Ecto neural progenitor cell (in vitro differentiated cells): ENCODE data around the gene TUT4.

Source experiments
- DNase-seq: peaks from one replicate; pipeline ENCODE4 v3.0.0-alpha.2; 2018; ENCODE audit warnings: low spot score

The TUT4 gene

DNA sequence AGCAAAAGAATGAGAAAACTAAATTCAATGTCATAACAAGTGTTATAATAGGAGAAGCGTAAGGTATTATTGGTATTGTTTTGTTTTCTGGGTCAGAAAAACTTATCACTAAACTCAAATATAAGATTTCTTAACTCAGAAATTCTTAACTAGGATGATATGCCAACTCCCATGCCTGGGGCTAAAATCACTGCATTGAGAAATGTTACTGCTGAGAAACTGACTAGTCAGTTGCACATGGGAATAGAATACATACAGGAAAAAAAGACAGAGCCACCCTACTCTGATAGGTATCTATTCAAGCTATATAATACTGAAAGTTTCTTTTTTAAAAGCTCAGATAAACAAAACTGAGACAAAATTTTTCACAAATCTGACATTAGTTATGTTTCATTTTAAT, 92.2 kb downstream of the TUT4 start:
- DNase-seq = no peak

DNA sequence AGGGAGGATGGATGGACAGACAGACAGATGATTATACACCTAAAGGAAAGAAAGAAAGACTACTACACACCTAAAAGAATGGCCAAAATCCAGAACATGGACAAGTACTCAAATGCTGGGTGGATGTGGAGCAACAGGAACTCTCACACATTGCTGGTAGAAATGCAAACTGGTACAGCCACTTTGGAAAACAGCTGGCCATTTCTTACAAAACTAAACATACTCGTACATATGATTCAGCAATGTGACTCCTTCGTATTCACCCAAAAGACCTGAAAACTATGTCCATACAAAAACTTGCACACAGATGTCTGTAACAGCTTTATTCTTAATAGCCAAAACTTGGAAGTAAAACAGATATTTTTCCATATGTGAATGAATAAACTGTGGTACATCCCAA, 97.2 kb downstream of the TUT4 start:
- DNase-seq = no peak

DNA sequence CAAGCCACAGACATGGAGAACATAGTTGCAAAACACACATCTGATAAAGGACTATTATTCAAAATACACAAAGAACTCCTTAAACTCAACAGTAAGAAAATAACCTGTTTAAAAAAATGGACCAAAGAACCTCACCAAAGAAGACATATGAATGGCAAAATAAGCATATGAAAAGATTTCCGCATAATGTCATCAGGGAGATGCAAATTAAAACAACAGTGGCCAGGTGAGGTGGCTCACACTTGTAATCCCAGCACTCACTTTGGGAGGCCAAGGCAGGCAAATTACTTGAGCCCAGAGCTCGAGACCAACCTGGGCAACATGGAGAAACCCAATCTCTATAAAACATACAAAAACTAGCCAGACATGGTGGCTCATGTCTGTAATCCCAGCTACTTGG, 98.1 kb downstream of the TUT4 start:
- DNase-seq = no peak

DNA sequence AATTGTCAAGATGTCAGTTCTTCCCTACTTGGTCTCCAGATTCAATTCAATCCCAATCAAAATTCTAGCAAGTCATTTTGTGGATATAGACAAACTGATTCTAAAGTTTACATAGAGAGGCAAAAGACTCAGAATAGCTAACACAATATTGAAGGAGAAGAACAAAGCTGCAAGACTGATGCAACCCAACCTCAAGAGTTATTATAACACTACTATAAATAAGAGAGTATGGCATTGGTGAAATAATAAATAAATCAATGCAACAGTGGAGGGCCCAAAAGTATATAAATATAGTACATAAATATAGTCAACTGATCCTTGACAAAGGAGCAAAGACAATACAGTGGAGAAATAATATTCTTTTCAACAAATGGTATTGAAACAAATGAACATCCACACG, 98.8 kb downstream of the TUT4 start:
- no peak for DNase-seq

DNA sequence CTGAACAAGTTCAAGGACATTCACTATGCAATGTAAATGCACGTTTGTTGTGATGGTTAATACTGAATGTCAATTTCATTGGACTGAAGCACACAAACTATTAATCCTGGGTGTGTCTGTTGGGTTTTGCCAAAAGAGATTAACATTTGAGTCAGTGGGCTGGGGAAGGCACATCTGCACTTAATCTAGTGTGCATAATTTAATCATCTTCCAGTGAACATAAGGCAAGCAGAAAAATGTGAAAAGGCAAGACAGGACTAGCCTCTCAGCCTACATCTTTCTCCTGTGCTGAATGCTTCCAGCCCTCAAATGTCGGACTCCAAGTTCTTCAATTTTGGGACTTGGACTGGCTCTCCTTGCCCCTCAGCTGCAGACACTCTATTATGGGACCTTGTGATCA, 108.4 kb downstream of the TUT4 start:
- no peak for DNase-seq

DNA sequence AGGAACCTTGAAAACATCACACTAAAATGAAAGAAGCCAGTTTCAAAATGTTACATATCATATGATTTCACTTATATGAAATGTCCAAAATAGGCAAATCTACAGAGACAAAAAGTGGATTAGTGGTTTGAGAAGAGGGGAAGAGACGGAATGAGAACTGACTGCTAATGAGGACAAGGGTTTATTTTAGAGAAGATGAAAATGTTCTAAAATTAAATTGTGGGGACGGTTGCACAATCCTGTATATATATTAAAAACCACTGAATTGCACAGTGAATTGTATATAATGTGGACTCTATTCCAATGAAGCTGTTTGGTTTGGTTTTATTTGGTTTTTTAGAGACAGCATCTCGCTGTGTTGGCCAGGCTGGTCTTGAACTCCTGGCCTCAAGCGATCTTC, 112.9 kb downstream of the TUT4 start:
- no peak for DNase-seq

DNA sequence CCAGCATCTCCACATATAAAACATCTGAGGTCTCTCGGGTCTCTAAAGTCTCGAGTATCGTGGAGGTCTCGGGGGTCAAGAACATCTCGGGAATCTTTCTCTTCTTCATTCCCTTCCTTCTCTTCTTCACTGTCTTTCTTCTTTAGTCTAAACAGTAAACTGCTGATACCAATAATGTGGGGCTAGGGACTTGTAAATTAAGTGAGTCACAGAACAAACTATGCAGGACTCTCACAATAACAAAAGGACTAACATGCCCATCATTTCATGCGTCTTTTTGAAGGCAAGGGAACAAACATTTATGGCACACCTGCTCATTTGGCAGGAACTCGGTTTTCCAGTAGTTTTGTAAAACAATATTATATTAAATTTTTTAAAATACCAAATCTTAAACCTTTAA, 116.1 kb downstream of the TUT4 start:
- no peak for DNase-seq

DNA sequence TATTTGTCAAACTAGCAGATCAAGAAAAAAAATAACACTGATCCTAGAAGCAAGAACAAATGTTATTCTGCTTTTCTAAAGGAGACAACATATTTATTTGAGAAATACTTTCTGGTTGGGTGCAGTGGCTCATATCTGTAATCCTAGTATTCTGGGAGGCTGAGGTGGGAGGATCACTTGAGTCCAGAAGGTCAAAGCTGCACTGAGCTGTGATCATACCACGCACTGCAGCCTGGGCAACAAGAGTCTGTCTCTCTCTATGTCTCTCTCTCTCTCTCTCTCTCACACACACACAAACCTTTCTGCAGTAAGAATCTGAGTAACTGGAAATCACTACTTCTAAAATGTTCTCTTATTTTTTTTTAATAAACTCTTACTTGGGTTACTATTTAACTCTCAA, 117.2 kb downstream of the TUT4 start:
- DNase-seq = no peak

DNA sequence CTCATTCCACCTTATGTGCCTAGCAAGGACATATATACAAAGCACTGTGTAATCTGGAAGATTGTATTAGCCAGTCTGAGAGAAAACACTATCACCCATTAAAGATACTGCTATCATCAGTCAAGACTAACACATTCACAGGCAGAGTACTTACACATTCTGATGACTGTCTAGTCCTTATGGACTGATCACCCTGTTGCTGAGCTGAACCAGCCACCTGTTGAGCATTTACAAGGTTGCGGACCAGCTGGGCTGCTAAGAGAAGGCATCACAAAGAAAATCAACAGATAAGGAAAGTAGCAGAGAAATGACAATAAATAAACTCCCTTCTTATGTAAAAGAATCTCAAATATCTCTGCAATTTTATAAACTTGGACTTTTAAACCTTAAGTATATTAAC, 117.7 kb downstream of the TUT4 start:
- no peak for DNase-seq

DNA sequence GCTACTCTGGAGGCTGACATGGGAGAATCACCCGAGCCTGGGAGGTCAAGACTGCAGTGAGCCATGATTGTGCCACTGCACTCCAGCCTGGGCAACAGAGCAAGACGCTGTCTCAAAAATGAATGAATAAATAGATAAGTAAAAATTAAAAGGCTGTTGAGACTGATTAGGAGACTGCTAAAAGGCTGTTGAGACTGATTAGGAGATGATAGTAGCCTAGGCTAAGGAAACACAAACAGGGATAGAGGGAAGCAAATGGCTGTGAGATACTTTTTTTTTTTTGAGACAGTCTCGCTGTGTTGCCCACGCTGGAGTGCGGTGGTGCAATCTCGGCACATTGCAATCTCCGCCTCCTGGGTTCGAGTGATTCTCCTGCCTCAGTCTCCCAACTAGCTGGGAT, 120.1 kb downstream of the TUT4 start:
- DNase-seq = no peak

DNA sequence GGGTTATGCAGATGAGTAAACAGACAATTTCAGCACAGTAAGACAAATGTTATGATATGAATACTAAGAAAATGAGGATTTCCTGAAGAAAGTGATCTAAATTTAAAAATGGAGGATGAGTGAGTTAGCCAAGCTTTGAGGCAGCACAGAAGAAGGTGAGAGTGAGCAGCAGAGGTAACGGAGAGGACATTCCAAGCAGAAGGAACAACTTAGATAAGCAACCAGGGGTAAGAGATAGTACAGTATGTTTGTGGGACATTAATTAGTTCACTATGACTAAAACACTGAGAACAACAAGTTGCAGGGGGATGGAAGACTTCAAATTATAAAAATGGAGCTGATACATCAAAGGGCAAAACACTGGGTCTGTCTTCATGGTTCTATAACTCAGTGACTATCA, 125.7 kb downstream of the TUT4 start:
- no peak for DNase-seq

DNA sequence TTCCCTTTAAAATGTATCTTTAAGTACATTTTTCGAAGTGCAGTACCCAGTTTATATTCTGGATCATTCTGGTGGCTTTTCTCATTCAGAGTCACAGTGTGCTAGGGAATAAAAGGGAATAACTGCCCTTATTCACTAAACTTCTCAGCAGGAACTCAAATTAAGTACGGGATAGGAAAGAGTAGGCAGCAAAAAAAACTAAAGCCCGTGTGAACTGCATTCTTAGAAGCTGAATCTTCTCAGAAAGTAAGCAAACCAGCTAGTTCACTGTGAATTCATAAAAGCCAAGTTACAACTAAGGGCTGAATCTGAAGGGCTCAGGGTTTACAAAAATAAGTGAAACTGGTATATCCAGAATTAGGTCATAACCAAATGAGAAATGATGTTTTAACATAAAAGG, 126.5 kb downstream of the TUT4 start:
- DNase-seq = no peak

DNA sequence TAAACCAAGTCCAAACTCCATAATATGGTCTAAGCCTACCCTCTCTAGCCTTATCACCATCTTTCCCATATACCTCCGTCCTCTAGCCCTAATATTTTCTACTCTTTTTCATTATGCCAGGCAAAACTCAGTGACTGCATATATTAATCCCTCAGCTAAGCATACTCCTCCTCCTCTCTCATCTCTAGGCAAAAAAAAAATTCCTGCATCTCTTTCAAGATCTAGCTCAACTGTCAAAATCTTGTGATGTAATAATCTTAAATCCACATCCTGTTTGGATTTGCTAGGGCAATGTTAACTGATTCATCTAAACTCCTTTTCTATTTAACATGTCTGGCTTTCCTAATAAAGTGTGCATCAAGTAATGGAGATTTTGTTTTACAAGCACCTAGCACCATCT, 128.1 kb downstream of the TUT4 start:
- no peak for DNase-seq

DNA sequence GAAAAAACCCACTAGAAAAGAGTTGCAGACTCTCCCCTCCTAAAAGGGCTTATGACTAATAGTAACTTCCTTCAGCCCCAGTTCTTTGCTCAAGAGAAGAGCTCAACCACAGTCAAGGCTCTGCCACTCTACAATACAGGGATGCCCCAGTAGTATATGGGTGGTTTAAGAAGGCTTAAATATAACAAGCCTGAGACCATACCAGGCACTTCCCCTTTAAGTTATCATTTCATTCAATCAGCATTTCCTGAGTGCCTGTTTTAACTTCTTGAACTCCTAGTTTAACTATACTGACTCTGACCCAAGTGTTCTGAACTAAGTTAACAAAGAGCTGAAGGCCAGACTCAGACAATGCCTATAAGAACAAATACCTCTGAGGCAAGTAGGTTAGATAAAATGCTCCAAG, 128.7 kb downstream of the TUT4 start:
- DNase-seq = no peak

DNA sequence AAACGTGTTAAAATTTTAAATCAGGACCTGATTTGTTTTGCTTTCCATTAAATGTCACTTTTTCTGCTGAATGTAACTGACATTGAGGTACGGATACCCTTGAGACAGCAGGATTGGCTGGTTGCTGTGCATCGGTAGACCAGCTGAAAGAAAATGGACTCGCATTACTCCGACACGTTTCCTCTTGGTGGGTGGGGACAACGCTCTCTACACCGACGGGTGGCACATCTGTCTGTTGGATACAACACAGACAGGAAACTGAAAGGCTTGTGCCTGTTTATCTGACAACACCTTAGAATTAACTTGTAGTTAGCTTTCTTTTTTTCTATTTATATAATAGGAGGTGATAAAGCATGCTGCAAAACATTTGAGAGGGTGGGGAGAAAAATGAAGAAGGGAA, 129.1 kb downstream of the TUT4 start:
- no peak for DNase-seq

DNA sequence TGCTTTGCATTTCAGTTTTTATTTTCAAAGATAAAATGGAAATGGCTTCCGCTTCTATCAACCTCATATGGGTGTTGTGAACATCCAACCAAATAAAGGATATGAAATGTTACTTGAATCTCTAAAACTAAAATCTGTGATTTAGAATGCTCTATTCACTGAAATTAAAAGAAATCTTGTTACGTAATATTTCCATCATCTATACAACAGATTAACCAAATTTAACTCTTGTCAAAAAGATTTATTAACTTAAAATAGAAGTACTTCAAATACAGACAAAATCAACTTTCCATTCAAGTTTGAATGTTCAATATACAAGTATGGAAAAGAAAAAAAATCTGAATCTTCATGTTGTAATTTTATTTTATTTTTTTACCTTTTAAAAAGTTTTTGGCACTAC, 129.8 kb downstream of the TUT4 start:
- no peak for DNase-seq

DNA sequence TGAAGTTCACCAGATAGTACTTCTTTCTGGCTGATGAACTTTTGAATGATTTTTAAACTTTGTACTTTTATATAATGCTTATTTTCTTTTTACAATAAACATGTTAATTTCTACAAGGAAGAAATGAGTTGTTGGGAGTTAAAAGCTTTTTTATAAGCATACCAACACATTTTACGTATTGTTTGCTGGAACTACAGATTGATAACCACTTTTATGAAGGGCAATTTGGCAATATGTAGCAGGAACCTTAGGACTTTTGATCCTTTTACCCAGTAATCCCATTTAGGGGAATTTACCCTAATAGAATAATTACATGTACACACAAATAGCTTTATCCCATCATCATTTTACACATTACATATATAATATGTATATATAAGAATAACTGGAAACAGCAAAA, 132.2 kb downstream of the TUT4 start:
- DNase-seq = no peak

DNA sequence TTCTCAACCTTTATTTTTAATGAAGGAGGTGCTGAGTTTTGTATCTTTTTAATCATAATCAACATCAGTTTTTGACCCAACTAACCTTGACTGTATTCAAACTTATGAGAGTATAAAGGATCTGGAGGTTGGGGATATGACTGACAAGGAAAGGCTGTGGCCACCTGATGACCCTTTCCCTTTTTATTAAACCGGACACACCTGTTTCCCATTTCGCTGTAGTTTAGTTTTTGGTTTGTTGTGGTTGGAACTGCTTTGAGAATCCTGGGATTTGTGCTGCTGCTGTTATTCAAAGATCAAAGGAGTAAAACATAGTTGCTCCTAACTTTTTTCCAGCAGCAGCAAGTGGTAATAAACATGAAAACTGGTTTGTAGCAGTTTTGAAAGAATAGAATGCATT, 136.1 kb downstream of the TUT4 start:
- DNase-seq = no peak

DNA sequence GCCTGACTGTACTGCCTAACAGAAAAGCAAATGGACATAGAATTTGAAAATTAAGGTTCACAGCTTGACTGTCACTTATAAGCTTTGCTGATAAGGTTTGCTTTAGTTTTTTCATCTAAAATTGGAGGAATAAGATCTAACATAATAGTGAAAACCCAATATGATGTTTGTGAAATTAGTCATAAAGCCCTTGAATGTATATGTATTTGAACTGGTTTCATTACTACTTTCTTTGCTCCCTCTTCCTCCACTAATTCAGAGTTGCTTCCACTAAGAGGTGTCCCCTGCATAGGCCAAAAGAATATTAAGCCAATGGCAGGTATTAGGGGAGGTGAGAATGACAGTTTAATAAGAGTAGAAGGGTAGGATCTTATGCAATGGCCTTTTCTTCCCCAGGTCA, 137.9 kb downstream of the TUT4 start:
- no peak for DNase-seq

DNA sequence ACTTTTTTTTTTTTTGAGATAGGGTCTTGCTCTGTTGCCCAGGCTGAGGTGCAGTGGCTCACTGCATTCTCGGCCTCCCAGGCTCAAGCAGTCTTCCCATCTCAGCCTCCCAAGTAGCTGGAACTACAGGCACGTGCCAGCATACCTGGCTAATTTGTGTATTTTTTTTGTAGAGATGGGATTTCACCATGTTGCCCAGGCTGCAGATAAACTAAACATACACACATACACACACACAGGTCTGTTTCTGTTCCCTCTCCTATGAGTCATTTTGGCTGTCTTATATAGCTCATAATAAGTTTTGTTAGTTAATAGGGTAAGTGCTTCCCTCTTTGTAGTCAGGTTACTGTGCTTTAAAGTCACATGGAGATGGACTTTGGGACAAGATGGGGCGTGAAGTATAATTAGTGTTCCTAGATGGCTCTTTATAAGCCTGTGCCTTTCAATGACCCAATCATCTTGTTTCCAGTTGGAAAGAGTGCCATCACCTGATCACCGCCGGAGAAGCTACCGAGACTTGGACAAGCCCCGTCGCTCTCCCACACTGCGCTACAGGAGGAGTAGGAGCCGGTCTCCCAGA, 139.4 kb downstream of the TUT4 start:
- DNase-seq = no peak

DNA sequence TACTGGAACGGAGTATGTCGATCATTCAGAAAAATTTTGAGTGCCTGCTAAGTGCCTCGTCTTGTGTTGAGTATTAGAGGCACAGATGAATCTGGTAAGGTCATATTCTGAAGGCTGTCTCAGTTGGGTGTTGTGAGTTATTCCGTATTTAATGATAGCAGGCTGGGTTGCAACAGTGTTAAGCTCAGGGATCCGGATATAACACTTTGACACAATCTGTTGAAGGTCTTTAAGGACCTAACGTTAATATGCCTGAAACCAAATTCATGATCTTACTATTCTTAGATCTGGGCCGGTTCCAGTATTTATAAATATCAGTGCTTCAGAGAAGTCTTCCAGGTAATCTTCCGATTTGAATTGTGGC, 147.9 kb downstream of the TUT4 start:
- no peak for DNase-seq

DNA sequence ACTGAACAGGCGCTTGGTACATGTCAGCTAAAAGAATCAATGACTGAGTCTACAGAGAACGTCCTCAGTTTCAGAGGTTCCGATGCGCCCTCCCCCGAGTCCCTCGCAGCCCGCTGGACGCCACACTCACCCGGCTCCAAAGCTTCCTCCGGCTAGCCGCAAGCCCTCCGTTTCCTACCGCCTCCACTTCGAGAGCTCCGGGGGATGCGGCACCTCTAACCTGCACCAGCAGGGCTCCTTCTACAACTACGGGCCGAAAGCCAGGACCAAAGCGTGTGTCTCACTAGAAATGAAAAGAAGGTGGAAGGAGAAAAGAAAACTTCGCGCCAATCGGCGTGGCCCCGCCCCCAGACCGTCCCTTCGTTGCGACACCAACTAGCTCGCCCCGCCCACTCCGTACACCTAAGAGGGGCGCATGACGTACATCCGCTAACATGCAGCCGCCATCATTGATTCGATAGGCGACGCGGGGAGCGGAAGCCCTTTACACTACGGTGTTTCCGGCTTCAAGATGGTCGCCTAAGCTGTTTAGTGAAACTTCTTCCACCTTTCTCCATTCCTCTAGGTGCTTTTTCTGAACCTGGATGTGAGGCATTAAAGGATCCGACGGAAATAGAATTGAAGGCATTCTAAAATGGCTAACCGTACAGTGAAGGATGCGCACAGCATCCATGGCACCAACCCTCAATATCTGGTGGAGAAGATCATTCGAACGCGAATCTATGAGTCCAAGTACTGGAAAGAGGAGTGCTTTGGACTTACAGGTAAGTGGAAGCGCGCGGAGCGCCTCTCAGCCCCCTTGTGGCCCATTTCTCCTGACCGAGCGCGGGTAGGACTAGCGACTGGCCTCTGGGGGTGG, 148.5 kb downstream of the TUT4 start, which contains the start of the genes ORC1 and PRPF38A:
TSS of gene ORC1 (minus strand) at position 308 of the 859 bp plus-strand sequence. CDS start 2,200 bp downstream, outside the sequence.
TSS of gene PRPF38A (plus strand) at position 487 of the 859 bp plus-strand sequence. CDS start at position 635, 148 bp downstream.
- peak; percentile 96 for DNase-seq

DNA sequence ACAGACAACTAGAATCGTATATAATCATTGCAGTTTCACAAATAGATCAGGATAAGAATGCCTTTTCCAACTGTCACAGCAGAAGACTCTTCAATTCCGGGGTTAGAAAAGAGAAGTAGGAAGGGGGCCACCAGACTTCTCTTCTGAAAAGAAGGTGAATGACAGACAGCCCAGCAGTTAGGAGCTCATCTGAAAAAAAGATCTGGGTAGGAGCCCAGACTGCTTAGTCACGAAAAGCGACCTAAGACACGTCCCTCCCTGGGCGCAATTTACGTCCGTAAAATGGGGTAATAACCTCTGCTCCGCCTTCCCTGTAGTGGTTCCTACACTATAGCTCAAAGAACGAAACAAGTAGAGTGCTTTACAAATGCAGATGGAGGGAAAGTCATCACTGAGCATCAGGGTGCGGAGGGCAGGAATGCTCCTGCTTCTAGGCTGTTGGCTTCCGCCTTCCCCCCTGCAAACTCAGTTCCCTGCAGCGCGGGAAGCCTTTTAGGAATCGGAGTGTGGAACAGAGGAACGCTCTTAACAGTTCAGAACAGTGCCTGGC, 149.3 kb downstream of the TUT4 start:
- DNase-seq = no peak

DNA sequence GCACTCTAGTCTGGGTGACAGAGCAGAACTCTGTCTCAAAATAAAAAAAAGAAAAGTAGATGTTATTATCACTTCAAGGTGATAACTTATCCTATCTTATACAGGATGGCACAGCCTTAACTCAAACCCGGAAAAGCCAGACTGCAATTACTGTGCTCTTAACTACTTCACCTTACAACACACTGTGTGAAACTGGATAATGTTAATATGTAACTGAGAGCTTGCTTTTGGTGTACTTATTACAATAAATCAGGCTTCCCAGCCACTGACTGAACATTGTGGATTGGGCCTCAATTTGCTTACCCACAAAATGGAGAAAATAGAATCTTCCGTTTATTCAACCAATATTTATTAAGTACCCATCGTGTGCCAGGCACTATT, 150.0 kb downstream of the TUT4 start:
- DNase-seq = no peak
